ENCODE measurements around the gene PLD5.

GRCh38 chr1:242535986-242536385 is 11.5 kb upstream of the PLD5 start:
- TF ChIP-seq CTCF (IDR thresholded peaks at IDR 0.05; ENCODE audit: low read depth, low read length, poor library complexity, severe bottlenecking) (no peak), EZH2phosphoT487 (IDR thresholded peaks at IDR 0.05; ENCODE audit: borderline replicate concordance, low read length) (no peak)

Data from DOHH2 (cell line).